ENCODE measurements around the gene SMIM34.
"Not testable (repeated sequence)": the region's sequence is repeated elsewhere in the genome, so short reads cannot be mapped to it uniquely, and the experiment has no call there.

DNA sequence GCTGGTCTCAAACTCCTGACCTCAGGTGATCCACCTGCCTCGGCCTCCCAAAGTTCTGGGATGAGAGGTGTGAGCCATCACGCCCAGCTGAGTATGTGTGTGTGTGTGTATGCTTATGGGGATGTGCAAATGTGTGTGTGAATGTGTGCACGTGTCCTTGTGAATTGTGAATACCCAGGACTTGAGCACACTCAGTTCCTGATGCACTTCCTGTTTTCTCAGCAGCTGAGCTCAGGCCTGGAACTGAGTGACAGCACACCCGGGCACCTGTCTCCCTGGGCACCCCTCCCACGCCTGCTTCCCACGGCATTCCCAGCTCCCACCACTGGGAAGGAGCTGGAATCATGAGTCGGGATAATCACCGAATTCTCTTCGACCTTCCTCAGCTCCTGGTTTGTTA, 16.5 kb downstream of the SMIM34 start:
- TF ChIP-seq POLR2A (IDR thresholded peaks at IDR 0.05): not testable (repeated sequence)
- TF ChIP-seq, protein P1, sequence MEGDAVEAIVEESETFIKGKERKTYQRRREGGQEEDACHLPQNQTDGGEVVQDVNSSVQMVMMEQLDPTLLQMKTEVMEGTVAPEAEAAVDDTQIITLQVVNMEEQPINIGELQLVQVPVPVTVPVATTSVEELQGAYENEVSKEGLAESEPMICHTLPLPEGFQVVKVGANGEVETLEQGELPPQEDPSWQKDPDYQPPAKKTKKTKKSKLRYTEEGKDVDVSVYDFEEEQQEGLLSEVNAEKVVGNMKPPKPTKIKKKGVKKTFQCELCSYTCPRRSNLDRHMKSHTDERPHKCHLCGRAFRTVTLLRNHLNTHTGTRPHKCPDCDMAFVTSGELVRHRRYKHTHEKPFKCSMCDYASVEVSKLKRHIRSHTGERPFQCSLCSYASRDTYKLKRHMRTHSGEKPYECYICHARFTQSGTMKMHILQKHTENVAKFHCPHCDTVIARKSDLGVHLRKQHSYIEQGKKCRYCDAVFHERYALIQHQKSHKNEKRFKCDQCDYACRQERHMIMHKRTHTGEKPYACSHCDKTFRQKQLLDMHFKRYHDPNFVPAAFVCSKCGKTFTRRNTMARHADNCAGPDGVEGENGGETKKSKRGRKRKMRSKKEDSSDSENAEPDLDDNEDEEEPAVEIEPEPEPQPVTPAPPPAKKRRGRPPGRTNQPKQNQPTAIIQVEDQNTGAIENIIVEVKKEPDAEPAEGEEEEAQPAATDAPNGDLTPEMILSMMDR (IDR thresholded peaks at IDR 0.05): not testable (repeated sequence)
